T-helper 2 cell (primary cell): Measurements from ENCODE around the gene CNFN.

Experiments
- DNase-seq, 5 experiments: peaks; one replicate each; pipeline versions ENCODE4 v3.0.0 to v3.0.0-alpha.2; 2012 to 2022

Gene CNFN

DNA sequence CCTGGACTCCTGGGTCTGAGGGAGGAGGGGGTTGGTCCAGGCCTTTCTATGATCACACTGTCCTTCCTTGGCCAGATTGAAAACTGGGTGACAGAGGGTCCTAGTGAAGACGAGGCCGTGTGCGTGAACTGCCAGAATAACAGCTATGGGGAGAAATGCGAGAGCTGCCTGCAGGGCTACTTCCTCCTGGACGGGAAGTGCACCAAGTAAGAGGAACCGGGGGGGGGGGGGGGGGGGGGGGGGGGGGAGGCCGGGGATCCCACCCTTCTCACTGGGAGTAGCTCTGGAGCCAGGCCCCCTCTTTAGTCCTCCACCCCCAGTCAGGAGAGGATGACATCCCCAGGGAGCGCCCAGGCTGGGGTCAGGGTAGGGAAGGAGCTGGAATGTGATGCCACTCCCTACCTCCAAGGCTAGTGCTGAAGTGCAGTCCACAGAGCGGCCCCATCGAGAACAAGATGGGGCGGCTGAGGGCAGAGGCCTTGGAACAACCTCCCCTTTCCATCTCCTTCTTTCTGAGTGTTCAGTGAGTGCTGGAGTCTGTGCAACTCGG is 19.4 kb downstream of the CNFN start:
- no peak for DNase-seq

GRCh38 chr19:42370068-42370520 is 20.0 kb downstream of the CNFN start:
- no peak for DNase-seq

- DNase-seq: no peak
Measured at GRCh38 chr19:42369433-42370067, 20.5 kb downstream of the CNFN start.

DNA sequence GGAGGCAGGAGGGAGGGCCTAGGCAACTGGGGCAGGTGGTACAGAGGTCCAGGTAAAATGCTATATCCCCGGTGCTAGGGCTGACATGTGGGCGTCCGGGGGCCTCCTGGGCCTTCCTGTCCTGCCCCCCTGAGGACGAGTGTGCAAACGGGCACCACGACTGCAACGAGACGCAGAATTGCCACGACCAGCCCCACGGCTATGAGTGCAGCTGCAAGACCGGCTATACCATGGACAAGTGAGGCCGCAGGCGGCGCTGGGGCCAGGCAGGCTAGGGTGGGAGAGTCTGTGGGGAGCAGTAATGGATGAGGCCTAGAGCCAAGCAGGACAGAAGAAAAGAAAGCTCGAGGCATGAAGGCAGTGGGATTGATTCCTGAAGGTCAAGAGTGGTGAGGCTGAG is 21.3 kb downstream of the CNFN start:
- DNase-seq: no peak

- DNase-seq: no peak
Measured at GRCh38 chr19:42368360-42368759, 21.7 kb downstream of the CNFN start.

DNA sequence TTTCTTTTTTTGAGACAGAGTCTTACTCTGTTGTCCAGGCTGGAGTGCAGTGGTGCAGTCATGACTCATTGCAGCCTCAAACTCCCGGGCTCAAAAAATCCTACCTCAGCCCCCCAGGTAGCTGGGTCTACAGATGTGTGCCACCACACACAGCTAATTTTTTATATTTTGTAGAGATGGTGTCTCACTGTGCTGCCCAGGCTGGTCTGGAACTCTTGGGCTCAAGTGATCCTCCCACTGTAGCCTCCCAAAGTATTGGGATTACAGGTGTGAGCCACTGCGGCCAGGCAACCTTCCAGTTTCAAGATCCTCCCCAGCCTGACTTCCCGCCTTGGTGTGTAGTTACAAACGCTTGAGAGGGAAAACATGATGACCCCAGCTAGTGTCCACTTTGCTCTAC is 22.2 kb downstream of the CNFN start:
- no peak for DNase-seq

DNA sequence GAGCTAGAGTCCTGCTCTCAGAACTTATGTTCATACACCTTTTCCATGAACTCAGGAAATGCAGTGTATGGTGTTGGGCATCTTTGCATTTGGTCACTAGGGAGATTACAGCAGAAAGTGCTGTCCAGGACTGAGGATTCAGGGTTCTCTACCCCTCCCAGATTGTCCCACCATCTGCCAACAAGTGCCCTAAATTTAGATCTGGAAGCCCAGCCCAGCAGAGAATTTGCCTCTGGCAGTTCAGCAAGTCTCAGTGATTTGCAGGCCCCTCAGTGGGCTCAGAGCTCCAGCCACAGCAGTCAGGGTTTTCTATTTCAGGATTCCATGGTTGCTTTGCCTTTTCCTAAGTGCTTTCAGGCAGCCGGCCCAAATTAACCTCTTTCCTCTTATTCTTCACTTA is 23.4 kb downstream of the CNFN start:
- no peak for DNase-seq

- DNase-seq: no peak
Measured at GRCh38 chr19:42363614-42364346, 26.3 kb downstream of the CNFN start.

DNA sequence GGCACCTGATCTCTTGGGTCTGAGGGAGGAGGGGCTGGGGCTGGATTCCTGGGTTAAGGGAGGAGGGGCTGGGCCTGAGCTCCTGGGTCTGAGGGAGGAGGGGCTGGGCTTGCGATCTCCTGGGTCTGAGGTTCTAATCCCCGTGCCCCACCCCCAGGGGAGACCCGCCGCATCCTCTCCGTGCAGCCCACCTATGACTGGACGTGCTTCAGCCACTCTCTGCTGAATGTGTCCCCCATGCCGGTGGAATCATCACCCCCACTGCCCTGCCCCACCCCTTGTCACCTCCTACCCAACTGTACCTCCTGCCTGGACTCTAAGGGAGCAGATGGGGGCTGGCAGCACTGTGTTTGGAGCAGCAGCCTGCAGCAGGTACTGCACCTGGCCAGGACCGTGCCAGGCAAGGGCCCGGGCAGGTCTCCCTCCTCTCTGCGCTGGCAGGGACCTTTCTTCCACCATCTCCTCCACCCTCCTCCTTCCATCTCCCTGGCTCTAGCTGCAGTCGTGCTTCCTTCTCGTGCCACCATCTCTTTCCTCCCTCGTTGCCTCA is 27.1 kb downstream of the CNFN start:
- no peak for DNase-seq

DNA sequence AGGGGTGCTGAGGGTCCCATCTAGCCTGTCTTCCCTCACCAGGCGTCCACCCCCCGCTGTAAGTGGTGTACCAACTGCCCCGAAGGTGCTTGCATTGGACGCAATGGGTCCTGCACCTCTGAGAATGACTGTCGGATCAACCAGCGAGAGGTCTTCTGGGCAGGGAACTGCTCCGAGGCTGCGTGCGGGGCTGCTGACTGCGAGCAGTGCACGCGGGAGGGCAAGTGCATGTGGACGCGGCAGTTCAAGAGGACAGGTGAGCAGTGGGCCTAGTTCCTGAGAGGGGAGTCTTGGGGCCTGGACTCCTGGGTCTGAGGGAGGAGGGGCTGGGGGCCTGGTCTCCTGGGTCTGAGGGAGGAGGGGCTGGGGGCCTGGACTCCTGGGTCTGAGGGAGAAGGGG is 27.8 kb downstream of the CNFN start:
- DNase-seq: no peak

GRCh38 chr19:42361545-42361910 is 28.6 kb downstream of the CNFN start:
- no peak for DNase-seq

- DNase-seq: no peak
Measured at GRCh38 chr19:42360787-42361544, 29.1 kb downstream of the CNFN start.

DNA sequence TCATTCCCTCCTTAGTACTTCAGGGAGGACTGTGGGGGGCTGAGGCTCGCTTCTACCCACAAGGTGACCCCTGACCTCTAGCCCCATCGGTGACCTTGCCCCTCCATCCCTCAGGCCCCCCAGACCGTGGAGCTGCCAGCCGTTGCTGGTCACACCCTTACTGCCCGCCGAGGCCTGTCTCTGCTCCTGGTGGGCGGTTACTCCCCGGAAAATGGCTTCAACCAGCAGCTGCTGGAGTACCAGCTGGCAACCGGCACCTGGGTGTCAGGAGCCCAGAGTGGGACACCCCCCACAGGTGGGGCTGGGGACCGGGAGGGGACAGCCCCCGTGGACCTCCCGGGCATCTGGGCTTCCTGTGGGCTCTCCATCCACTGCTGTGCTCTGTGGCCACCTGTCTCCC is 32.8 kb downstream of the CNFN start:
- no peak for DNase-seq

DNA sequence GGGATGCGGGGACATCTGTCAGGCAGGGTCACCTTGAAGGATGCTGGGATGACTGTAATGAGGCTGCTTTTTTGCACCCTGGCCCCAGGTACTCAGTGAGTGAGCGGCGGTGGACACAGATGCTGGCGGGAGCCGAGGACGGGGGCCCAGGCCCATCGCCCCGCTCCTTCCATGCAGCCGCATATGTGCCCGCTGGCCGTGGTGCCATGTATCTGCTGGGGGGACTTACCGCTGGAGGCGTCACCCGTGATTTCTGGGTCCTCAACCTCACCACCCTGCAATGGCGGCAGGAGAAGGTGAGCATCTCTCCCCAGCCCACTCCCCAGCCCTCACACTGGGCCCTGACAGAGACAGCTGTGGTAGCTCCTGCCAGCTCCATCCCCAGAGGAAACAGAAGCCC is 33.4 kb downstream of the CNFN start:
- DNase-seq: no peak

- DNase-seq: no peak
Measured at GRCh38 chr19:42355896-42356295, 34.2 kb downstream of the CNFN start.

DNA sequence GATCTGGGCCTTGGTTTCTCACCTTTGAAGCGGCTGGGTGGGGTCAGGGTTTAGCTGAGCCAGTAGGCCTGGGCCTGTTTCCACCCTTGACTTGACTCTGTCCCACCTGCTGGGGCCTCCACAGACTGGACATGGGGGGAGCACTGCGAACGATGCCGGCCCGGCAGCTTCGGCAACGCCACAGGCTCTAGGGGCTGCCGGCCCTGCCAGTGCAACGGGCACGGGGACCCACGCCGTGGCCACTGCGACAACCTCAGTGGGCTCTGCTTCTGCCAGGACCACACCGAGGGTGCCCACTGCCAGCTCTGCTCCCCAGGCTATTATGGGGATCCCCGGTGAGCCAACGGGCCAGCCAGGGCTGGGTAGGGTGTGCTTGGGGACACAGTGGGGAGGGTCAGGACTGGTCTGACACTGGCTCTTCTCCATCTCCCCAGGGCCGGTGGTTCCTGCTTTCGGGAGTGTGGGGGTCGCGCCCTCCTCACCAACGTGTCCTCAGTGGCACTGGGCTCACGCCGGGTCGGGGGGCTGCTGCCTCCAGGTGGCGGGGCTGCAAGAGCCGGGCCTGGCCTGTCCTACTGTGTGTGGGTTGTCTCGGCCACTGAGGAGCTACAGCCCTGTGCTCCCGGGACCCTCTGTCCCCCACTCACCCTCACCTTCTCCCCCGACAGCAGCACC is 36.6 kb downstream of the CNFN start:
- no peak for DNase-seq

- DNase-seq: peak in 1 of 5 experiments; percentile 50
Measured at GRCh38 chr19:42352301-42353259, 37.5 kb downstream of the CNFN start.

- DNase-seq: no peak
Measured at GRCh38 chr19:42351079-42351735, 38.9 kb downstream of the CNFN start.

GRCh38 chr19:42350417-42350816 is 39.7 kb downstream of the CNFN start:
- DNase-seq: no peak

DNA sequence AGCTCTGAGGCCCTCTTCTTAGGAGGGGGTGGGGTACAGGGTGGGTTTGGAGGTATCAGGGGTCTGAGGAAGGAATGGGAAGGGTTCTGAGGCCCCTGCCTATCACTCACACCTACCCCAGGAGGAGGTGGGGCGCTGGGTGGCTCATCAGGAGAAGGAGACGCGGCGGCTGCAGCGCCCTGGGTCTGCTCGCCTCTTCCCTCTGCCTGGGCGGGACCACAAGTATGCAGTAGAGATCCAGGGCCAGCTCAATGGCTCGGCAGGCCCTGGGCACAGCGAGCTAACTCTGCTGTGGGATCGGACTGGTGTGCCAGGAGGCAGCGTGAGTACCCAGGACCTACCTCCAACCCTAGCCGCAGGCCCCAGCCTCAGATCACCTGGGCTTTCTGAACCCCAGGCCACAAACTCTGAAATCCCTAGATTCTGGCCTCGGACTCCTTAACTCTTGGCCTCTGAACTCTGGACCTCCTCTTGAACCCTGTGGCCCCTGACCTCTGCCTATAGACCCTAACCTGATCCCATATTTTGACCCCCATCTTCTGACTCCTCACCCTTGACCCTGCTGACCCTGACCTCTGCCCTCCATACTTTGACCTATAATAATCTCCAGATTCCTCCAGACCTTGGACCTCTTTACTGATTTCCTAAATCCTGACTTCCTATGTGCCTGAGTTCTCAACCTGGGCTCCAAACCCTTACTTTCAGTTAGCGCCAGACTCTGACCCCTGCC is 40.6 kb downstream of the CNFN start:
- DNase-seq: no peak
